ENCODE measurements around the gene ARHGAP31.
A peak's percentile ranks its signal among the peaks of the same experiment; 100 is the strongest.

The ARHGAP31 gene

DNA sequence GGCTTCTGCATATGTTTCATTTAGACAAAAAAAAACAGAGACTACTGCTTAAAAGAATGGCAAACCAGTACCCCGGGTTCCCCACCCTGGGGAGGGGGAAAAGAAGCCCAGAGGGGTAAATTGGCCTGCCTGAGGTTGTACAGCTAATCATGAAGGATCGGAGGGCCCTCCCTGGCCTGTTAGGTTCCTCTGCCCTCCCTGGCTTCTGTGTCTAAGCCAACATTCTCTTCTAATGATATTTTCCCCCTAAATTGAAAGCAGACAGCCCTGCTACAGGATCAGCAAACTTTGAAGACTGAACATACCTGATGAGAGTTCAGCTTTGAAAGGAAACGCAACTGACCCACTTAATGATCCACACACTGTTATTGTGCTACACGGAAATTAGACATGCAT, 2.5 kb downstream of the ARHGAP31 start:
- TF ChIP-seq, protein P1, sequence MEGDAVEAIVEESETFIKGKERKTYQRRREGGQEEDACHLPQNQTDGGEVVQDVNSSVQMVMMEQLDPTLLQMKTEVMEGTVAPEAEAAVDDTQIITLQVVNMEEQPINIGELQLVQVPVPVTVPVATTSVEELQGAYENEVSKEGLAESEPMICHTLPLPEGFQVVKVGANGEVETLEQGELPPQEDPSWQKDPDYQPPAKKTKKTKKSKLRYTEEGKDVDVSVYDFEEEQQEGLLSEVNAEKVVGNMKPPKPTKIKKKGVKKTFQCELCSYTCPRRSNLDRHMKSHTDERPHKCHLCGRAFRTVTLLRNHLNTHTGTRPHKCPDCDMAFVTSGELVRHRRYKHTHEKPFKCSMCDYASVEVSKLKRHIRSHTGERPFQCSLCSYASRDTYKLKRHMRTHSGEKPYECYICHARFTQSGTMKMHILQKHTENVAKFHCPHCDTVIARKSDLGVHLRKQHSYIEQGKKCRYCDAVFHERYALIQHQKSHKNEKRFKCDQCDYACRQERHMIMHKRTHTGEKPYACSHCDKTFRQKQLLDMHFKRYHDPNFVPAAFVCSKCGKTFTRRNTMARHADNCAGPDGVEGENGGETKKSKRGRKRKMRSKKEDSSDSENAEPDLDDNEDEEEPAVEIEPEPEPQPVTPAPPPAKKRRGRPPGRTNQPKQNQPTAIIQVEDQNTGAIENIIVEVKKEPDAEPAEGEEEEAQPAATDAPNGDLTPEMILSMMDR (IDR thresholded peaks at IDR 0.05), result no peak
- Histone ChIP-seq H3K9me3 (no peaks in the 10 kb centered on the region), H3K36me3 (no peaks in the 10 kb centered on the region), H3K4me3 (peak overlapping the region; percentile 85 to 90), H3K4me1 (peaks cover 0 to 29% (median 12%) of the 10 kb centered on the region in 4 donors), H3K27ac (peak overlapping the region in 1 of 2 donors; percentile 87), H3K27me3 (no peaks in the 10 kb centered on the region)
- intact Hi-C loops (cut with DNase I; ENCODE audit: low total_unique reads), result no loop called here
- no peak for DNase-seq

DNA sequence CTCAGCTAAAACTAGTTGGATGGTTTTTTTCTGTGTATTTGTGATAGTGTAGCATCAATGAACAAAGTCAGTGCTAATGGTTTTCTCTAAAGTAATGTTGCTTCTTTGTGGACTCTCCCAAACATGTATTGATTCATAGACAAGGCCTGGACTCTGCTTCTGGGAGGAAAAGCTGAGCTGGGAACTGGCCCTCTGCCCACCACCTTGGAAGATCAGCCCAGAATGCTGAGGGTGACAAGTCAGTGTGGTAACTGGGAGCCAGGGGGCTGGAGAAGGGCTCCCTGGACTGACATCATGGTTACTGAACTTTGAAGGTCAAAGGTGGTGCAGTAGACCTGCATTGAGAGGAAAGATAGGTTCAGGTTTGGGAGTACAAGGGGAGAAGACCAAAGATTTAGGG, 3.0 kb downstream of the ARHGAP31 start:
- intact Hi-C loops (cut with DNase I; ENCODE audit: low total_unique reads), result no loop called here

DNA sequence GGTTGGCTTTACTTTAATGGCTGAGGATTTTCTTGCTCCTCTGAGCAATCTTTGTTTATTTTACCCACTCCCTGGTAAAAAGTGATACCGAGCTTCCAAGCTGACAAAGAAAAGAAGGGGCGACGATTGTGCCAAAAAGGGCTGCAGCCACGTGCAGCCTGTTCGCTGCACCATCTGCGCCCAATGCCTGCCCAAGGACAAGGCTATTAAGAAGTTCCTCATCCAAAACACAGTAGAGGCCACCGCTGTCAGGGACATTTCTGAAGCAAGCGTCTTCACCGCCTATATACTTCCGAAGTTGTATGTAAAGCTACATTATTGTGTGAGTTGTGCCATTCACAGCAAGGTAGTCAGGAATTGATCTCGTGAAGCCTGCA, 4.4 kb downstream of the ARHGAP31 start:
- Histone ChIP-seq H3K27ac (no peak overlapping the region), H3K4me3 (no peak overlapping the region), H3K36me3 (no peaks in the 10 kb centered on the region), H3K9me3 (no peaks in the 10 kb centered on the region), H3K27me3 (no peaks in the 10 kb centered on the region), H3K4me1 (peaks cover 0 to 21% (median 10%) of the 10 kb centered on the region in 4 donors)
- TF ChIP-seq, protein P1 (IDR thresholded peaks at IDR 0.05), result no peak
- no peak for DNase-seq
- intact Hi-C loops (cut with DNase I; ENCODE audit: low total_unique reads), result no loop called here

More for the DNA sequence above, 3.0 kb downstream of the ARHGAP31 start:
- no peak overlapping the region for H3K27ac ChIP-seq
- H3K4me1 ChIP-seq, result peaks cover 0 to 29% (median 12%) of the 10 kb centered on the region in 4 donors
- TF ChIP-seq, protein P1 (IDR thresholded peaks at IDR 0.05), result no peak
- H3K9me3 ChIP-seq, result no peaks in the 10 kb centered on the region
- DNase-seq, result no peak
- no peaks in the 10 kb centered on the region for H3K36me3 ChIP-seq
- H3K4me3 ChIP-seq, result no peak overlapping the region
- H3K27me3 ChIP-seq, result no peaks in the 10 kb centered on the region

DNA sequence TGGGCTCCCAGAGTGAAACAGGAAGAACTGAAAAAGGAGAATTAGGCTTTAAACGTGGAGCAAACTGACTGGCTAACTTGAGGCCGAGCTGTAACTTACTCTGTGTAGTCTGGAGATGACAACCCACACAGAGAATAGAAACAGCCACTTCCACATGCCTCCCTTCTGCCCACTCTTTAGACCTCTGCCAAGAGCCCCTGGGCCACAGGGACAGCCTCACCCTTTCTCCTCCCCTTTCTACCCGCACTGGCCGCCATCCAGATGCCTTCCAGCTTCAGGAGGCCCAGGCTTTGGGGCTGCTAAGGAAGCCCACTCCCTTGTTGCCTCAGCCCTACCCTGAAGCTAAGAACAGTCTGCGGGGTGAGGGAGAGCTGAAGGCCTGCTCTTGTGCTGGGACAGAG, 6.8 kb downstream of the ARHGAP31 start:
- Histone ChIP-seq H3K27ac (no peak overlapping the region), H3K4me3 (no peak overlapping the region)
- no peak for DNase-seq

DNA sequence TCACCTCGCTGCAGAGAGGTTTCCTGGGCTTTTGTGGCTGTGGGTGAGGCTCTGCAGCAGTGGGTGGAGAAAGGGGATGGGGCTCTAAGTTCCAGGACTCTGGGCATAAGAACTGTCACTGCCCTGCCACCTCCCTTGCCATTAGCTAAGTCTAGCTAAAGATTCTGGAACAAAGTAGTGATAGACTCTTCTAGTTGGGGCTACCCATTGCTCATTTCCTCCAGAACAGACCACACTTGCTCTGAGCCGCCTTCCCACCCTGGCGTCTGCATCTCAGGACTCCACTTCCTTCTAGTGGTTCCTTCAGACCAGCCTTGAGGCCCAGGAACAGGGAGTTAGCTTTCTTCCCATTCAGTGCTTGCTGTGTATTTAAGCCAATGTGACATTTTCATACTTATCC, 7.5 kb downstream of the ARHGAP31 start:
- no peak overlapping the region for H3K4me3 ChIP-seq
- TF ChIP-seq, protein P1 (IDR thresholded peaks at IDR 0.05), result no peak
- H3K36me3 ChIP-seq, result no peaks in the 10 kb centered on the region
- no peak for DNase-seq
- intact Hi-C loops (cut with DNase I; ENCODE audit: low total_unique reads), result no loop called here
- no peaks in the 10 kb centered on the region for H3K27me3 ChIP-seq
- H3K9me3 ChIP-seq, result no peaks in the 10 kb centered on the region
- peaks cover 0 to 14% (median 5%) of the 10 kb centered on the region in 4 donors for H3K4me1 ChIP-seq
- no peak overlapping the region for H3K27ac ChIP-seq

More for the DNA sequence above, 6.8 kb downstream of the ARHGAP31 start:
- TF ChIP-seq, protein P1 (IDR thresholded peaks at IDR 0.05), result no peak
- peaks cover 0 to 21% (median 10%) of the 10 kb centered on the region in 4 donors for H3K4me1 ChIP-seq
- no peaks in the 10 kb centered on the region for H3K27me3 ChIP-seq
- intact Hi-C loops (cut with DNase I; ENCODE audit: low total_unique reads), result no loop called here
- no peaks in the 10 kb centered on the region for H3K36me3 ChIP-seq
- no peaks in the 10 kb centered on the region for H3K9me3 ChIP-seq

Data from tibial artery (tissue), 4 donors.